Measurements from ENCODE around the gene COPS7B.

DNA sequence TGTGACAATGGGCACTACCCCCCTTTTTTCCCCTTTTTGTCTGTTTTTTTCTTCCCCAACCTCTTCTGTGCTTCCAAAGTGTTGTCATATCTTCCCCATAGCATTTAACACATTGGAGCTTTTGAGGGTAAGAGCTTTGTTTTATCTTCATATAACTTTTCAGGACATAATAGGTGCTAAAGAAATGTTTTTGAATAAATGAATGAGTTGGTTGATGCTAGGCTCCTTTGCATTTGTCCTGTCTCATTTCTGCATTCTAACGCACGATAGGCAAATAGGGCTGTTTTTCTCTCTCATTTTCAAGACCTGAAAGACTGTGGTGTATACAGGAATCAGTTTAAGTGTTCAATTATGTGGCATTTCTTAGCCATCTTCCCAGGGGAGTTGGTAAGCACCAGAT is 832 bp upstream of the COPS7B start:
- no peak for TF ChIP-seq NBN (IDR thresholded peaks at IDR 0.05)
- TF ChIP-seq, protein P1, sequence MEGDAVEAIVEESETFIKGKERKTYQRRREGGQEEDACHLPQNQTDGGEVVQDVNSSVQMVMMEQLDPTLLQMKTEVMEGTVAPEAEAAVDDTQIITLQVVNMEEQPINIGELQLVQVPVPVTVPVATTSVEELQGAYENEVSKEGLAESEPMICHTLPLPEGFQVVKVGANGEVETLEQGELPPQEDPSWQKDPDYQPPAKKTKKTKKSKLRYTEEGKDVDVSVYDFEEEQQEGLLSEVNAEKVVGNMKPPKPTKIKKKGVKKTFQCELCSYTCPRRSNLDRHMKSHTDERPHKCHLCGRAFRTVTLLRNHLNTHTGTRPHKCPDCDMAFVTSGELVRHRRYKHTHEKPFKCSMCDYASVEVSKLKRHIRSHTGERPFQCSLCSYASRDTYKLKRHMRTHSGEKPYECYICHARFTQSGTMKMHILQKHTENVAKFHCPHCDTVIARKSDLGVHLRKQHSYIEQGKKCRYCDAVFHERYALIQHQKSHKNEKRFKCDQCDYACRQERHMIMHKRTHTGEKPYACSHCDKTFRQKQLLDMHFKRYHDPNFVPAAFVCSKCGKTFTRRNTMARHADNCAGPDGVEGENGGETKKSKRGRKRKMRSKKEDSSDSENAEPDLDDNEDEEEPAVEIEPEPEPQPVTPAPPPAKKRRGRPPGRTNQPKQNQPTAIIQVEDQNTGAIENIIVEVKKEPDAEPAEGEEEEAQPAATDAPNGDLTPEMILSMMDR (IDR thresholded peaks at IDR 0.05 in 2 of 3, conservative IDR thresholded peaks at IDR 0.05 in 1 of 3; ENCODE audit: control insufficient read depth in 2 of 3, extremely low read depth in 1 of 3, insufficient read depth in 1 of 3, low read depth in 3 of 3, low read length in 3 of 3) = no peak
- no peak for TF ChIP-seq TAF1 (IDR thresholded peaks at IDR 0.05; ENCODE audit: borderline replicate concordance, low read depth, low read length)
- TF ChIP-seq, protein P2, sequence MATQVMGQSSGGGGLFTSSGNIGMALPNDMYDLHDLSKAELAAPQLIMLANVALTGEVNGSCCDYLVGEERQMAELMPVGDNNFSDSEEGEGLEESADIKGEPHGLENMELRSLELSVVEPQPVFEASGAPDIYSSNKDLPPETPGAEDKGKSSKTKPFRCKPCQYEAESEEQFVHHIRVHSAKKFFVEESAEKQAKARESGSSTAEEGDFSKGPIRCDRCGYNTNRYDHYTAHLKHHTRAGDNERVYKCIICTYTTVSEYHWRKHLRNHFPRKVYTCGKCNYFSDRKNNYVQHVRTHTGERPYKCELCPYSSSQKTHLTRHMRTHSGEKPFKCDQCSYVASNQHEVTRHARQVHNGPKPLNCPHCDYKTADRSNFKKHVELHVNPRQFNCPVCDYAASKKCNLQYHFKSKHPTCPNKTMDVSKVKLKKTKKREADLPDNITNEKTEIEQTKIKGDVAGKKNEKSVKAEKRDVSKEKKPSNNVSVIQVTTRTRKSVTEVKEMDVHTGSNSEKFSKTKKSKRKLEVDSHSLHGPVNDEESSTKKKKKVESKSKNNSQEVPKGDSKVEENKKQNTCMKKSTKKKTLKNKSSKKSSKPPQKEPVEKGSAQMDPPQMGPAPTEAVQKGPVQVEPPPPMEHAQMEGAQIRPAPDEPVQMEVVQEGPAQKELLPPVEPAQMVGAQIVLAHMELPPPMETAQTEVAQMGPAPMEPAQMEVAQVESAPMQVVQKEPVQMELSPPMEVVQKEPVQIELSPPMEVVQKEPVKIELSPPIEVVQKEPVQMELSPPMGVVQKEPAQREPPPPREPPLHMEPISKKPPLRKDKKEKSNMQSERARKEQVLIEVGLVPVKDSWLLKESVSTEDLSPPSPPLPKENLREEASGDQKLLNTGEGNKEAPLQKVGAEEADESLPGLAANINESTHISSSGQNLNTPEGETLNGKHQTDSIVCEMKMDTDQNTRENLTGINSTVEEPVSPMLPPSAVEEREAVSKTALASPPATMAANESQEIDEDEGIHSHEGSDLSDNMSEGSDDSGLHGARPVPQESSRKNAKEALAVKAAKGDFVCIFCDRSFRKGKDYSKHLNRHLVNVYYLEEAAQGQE (IDR thresholded peaks at IDR 0.05; ENCODE audit: low read depth, low read length) = no peak
- TF ChIP-seq, protein P3, sequence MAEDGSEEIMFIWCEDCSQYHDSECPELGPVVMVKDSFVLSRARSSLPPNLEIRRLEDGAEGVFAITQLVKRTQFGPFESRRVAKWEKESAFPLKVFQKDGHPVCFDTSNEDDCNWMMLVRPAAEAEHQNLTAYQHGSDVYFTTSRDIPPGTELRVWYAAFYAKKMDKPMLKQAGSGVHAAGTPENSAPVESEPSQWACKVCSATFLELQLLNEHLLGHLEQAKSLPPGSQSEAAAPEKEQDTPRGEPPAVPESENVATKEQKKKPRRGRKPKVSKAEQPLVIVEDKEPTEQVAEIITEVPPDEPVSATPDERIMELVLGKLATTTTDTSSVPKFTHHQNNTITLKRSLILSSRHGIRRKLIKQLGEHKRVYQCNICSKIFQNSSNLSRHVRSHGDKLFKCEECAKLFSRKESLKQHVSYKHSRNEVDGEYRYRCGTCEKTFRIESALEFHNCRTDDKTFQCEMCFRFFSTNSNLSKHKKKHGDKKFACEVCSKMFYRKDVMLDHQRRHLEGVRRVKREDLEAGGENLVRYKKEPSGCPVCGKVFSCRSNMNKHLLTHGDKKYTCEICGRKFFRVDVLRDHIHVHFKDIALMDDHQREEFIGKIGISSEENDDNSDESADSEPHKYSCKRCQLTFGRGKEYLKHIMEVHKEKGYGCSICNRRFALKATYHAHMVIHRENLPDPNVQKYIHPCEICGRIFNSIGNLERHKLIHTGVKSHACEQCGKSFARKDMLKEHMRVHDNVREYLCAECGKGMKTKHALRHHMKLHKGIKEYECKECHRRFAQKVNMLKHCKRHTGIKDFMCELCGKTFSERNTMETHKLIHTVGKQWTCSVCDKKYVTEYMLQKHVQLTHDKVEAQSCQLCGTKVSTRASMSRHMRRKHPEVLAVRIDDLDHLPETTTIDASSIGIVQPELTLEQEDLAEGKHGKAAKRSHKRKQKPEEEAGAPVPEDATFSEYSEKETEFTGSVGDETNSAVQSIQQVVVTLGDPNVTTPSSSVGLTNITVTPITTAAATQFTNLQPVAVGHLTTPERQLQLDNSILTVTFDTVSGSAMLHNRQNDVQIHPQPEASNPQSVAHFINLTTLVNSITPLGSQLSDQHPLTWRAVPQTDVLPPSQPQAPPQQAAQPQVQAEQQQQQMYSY (CRISPR knock-in tag; IDR thresholded peaks at IDR 0.05) = no peak
- no peak for TF ChIP-seq POLR2A (IDR thresholded peaks at IDR 0.05; ENCODE audit: low read depth, low read length)
- no peak for TF ChIP-seq SIN3A (IDR thresholded peaks at IDR 0.05; ENCODE audit: low read depth, low read length)
- TF ChIP-seq, protein P4, sequence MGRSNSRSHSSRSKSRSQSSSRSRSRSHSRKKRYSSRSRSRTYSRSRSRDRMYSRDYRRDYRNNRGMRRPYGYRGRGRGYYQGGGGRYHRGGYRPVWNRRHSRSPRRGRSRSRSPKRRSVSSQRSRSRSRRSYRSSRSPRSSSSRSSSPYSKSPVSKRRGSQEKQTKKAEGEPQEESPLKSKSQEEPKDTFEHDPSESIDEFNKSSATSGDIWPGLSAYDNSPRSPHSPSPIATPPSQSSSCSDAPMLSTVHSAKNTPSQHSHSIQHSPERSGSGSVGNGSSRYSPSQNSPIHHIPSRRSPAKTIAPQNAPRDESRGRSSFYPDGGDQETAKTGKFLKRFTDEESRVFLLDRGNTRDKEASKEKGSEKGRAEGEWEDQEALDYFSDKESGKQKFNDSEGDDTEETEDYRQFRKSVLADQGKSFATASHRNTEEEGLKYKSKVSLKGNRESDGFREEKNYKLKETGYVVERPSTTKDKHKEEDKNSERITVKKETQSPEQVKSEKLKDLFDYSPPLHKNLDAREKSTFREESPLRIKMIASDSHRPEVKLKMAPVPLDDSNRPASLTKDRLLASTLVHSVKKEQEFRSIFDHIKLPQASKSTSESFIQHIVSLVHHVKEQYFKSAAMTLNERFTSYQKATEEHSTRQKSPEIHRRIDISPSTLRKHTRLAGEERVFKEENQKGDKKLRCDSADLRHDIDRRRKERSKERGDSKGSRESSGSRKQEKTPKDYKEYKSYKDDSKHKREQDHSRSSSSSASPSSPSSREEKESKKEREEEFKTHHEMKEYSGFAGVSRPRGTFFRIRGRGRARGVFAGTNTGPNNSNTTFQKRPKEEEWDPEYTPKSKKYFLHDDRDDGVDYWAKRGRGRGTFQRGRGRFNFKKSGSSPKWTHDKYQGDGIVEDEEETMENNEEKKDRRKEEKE (IDR thresholded peaks at IDR 0.05) = no peak
- TF ChIP-seq GABPA (IDR thresholded peaks at IDR 0.05; ENCODE audit: low read depth) = no peak
- no peak for TF ChIP-seq IKZF1 (conservative IDR thresholded peaks at IDR 0.05)
- no peak for TF ChIP-seq FOXM1 (IDR thresholded peaks at IDR 0.05; ENCODE audit: low read depth, low read length)
- no peak for TF ChIP-seq IKZF2 (IDR thresholded peaks at IDR 0.05)

All from GM12878 (cell line).